Transverse colon (tissue), 3 donors: Measurements from ENCODE around the gene TTC17.

ENCODE experiments used
- CTCF ChIP-seq, 5 experiments: fragments of 200-600 bp in 3 of 5; fragments of 450-650 bp in 2 of 5; sonication (generic) in 3 of 5; IDR thresholded peaks; 1 replicate in 2 of 5; 2 replicates in 3 of 5; pipeline ENCODE4 v1.5.1; 2016 to 2017; ENCODE audit warnings: antibody characterized with exemption in 5 of 5, inconsistent platforms in 3 of 5, mild to moderate bottlenecking in 2 of 5, moderate library complexity in 1 of 5
- POLR2A ChIP-seq: fragments of 450-650 bp; IDR thresholded peaks from one replicate; pipeline ENCODE4 v1.6.1; 2016; ENCODE audit warnings: antibody characterized with exemption, mild to moderate bottlenecking, moderate library complexity

GRCh38 chr11:43523632-43524031, 164.9 kb downstream of the TTC17 start:
- TF ChIP-seq CTCF (IDR thresholded peaks at IDR 0.05) (no peak), POLR2A (no peak)
